ENCODE measurements around the gene RNFT2. TPM values are rescaled to one million over a fixed set of nuclear protein-coding genes. Genes with fewer than 3 reads are reported as not detected.

The RNFT2 gene
- total RNA-seq, 4 donors from 2014 or later: 0.31 to 0.54 TPM; not detected in 2

DNA sequence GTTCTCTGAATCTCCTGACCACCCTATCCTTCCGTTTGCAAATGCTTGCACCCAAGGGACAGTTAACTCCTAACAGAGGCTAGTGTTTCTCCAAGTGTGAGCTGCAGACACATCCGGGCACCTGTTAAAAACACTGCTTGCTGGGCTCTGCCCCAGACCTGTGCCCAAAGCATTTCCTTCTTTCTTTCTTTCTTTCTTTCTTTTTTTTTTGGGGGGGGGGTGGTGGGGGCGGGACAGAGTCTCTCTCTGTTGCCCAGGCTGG lies 42.7 kb upstream of the RNFT2 start:
- TF ChIP-seq POLR2AphosphoS5 (IDR thresholded peaks at IDR 0.05) (no peak), EP300 (IDR thresholded peaks at IDR 0.05) (no peak), POLR2A (IDR thresholded peaks at IDR 0.05) (no peak)
- TF ChIP-seq, protein P1, sequence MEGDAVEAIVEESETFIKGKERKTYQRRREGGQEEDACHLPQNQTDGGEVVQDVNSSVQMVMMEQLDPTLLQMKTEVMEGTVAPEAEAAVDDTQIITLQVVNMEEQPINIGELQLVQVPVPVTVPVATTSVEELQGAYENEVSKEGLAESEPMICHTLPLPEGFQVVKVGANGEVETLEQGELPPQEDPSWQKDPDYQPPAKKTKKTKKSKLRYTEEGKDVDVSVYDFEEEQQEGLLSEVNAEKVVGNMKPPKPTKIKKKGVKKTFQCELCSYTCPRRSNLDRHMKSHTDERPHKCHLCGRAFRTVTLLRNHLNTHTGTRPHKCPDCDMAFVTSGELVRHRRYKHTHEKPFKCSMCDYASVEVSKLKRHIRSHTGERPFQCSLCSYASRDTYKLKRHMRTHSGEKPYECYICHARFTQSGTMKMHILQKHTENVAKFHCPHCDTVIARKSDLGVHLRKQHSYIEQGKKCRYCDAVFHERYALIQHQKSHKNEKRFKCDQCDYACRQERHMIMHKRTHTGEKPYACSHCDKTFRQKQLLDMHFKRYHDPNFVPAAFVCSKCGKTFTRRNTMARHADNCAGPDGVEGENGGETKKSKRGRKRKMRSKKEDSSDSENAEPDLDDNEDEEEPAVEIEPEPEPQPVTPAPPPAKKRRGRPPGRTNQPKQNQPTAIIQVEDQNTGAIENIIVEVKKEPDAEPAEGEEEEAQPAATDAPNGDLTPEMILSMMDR (IDR thresholded peaks at IDR 0.05): no peak
- H3K27me3 ChIP-seq: peaks cover 51% of the 10 kb centered on the region
- H3K36me3 ChIP-seq: no peaks in the 10 kb centered on the region
- peaks cover 0 to 14% (median 0%) of the 10 kb centered on the region in 3 donors for H3K4me1 ChIP-seq
- H3K9me3 ChIP-seq: no peaks in the 10 kb centered on the region
- WGBS, 2 donors (ENCODE audit: low coverage in 1 of 2): 51 to 85% methylated on average over 2 to 3 of the region's 3 CpGs
- ATAC-seq: no peak
- H3K27ac ChIP-seq: no peak overlapping the region
- no peak overlapping the region for H3K4me3 ChIP-seq

- Histone ChIP-seq H3K4me1 (peaks cover 0 to 14% (median 0%) of the 10 kb centered on the region in 3 donors), H3K4me3 (no peak overlapping the region), H3K36me3 (no peaks in the 10 kb centered on the region), H3K27ac (no peak overlapping the region), H3K9me3 (no peaks in the 10 kb centered on the region), H3K27me3 (peaks cover 32% of the 10 kb centered on the region)
- ATAC-seq: no peak
- WGBS, 2 donors (ENCODE audit: low coverage in 1 of 2): 82% methylated on average over 3 of the region's 7 CpGs; no CpG with 5 or more reads in 1 of the 2 donors
- TF ChIP-seq EP300 (IDR thresholded peaks at IDR 0.05) (no peak), POLR2AphosphoS5 (IDR thresholded peaks at IDR 0.05) (no peak), POLR2A (IDR thresholded peaks at IDR 0.05) (no peak)
- TF ChIP-seq, protein P1 (IDR thresholded peaks at IDR 0.05): no peak
These were observed 40.8 kb upstream of the RNFT2 start for GRCh38 chr12:116697305-116697704.

GRCh38 chr12:116697716-116698115 lies 40.4 kb upstream of the RNFT2 start:
- 75 to 88% methylated on average over 2 to 9 of the region's 11 CpGs for WGBS, 2 donors (ENCODE audit: low coverage in 1 of 2)
- TF ChIP-seq POLR2A (IDR thresholded peaks at IDR 0.05) (no peak), POLR2AphosphoS5 (IDR thresholded peaks at IDR 0.05) (no peak), EP300 (IDR thresholded peaks at IDR 0.05) (no peak)
- TF ChIP-seq, protein P1 (IDR thresholded peaks at IDR 0.05): no peak
- Histone ChIP-seq H3K27me3 (peaks cover 28% of the 10 kb centered on the region), H3K27ac (no peak overlapping the region), H3K9me3 (no peaks in the 10 kb centered on the region), H3K4me1 (peaks cover 0 to 13% (median 0%) of the 10 kb centered on the region in 3 donors), H3K36me3 (no peaks in the 10 kb centered on the region), H3K4me3 (no peak overlapping the region)
- ATAC-seq: no peak

DNA sequence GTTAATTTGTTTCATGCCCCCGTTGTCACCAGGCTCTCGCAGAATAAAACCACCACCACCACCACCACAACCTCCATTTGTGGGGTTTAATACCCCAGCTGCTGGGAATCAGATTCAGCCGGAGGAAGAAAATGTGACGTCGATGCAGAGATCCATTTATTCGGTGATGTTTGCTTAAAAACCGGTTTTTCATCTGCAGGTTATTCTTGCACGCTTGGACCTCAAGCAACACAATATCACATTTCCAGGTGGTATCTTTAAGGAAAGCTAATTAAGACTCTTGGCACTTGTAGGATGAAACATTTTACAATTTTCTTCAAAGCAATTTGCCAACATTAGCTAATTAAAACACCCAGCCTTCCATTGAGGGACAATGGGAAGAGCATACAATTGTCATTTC lies 40.0 kb upstream of the RNFT2 start:
- no peak for TF ChIP-seq POLR2AphosphoS5 (IDR thresholded peaks at IDR 0.05)
- TF ChIP-seq, protein P1 (IDR thresholded peaks at IDR 0.05): no peak
- no peak for TF ChIP-seq POLR2A (IDR thresholded peaks at IDR 0.05)
- no peak for TF ChIP-seq EP300 (IDR thresholded peaks at IDR 0.05)
- ATAC-seq: no peak
- Histone ChIP-seq H3K4me3 (no peak overlapping the region), H3K27me3 (peaks cover 24% of the 10 kb centered on the region), H3K36me3 (no peaks in the 10 kb centered on the region), H3K27ac (no peak overlapping the region), H3K9me3 (no peaks in the 10 kb centered on the region), H3K4me1 (peaks cover 0 to 11% (median 0%) of the 10 kb centered on the region in 3 donors)
- 88 to 89% methylated on average over 6 to 8 of the region's 8 CpGs for WGBS, 2 donors (ENCODE audit: low coverage in 1 of 2)

DNA sequence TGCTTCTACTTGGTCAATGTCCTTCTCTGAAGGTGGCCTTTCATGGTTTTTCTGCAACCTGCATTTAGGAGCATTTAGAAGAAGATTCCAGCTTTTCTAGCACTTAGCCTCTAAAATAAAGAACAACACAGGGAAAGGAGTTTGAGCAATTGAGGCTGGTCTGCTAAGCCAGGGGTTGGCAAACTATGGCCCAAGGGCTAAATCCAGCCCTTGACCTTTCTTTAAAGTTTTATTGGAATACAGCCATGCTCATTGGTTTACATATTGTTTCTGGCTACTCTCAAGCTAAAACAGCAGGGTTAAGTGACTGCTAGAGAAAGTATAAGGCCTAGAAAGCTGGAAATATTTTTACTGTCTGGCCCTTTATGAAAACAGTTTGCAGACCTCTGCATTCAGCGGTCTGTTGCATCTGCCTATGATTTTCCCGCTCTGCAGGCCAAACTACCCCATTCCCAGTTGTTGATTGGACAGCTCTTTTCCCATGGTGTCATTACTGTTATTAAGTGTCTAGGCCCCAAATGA lies 39.5 kb upstream of the RNFT2 start:
- no peaks in the 10 kb centered on the region for H3K36me3 ChIP-seq
- no peak overlapping the region for H3K4me3 ChIP-seq
- peaks cover 0 to 10% (median 0%) of the 10 kb centered on the region in 3 donors for H3K4me1 ChIP-seq
- ATAC-seq: no peak
- 39 to 67% methylated on average over 1 to 2 of the region's 2 CpGs for WGBS, 2 donors (ENCODE audit: low coverage in 1 of 2)
- H3K9me3 ChIP-seq: no peaks in the 10 kb centered on the region
- TF ChIP-seq, protein P1 (IDR thresholded peaks at IDR 0.05): no peak
- TF ChIP-seq EP300 (IDR thresholded peaks at IDR 0.05) (no peak), POLR2AphosphoS5 (IDR thresholded peaks at IDR 0.05) (no peak)
- no peak overlapping the region for H3K27ac ChIP-seq
- H3K27me3 ChIP-seq: peaks cover 19% of the 10 kb centered on the region

All from gastroesophageal sphincter (tissue), 4 donors.